ENCODE measurements around the gene ERFL. TPM values are rescaled to one million over a fixed set of nuclear protein-coding genes. Genes with fewer than 3 reads are reported as not detected.
A peak's percentile ranks its signal among the peaks of the same experiment; 100 is the strongest.

Gene ERFL
- total and polyA plus RNA-seq, 5 donors, result 0.02 to 0.20 TPM; not detected in 3

DNA sequence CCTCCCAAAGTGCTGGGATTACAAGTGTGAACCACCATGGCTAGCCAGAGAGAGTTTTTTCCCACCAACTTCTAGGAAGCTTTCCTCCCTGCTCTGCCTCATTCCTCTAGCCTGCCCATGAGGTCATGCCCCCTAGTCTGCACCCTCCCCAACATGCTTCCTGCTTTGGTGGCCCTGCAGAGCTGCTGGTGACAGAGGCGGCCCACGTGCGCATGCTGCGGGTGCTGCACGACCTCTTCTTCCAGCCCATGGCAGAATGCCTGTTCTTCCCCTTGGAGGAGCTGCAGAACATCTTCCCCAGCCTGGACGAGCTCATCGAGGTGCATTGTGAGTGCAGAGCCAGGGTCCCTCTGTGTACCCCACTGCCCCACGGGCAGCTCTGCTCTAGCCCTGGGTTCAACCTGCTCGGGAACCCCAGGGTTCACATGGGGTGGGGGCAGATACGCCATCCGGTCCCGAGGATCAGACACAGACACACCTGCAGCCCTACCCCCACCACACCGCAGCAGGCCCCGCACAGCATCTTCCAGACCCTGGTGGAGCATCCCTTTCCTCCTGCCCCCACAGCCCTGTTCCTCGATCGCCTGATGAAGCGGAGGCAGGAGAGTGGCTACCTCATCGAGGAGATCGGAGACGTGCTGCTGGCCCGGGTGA lies 26.4 kb downstream of the ERFL start:
- H3K4me1 ChIP-seq (ENCODE audit: control insufficient read depth, insufficient read depth, low read length), result no peaks in the 10 kb centered on the region
- no peak overlapping the region for H3K4me3 ChIP-seq (ENCODE audit: low read length)
- WGBS, result 93% methylated on average over 21 of the region's 21 CpGs
- intact Hi-C loops (cut with DNase I), result no loop called here
- DNase-seq, result no peak
- H3K27me3 ChIP-seq (ENCODE audit: control insufficient read depth, insufficient read depth), result no peaks in the 10 kb centered on the region
- H3K27ac ChIP-seq (ENCODE audit: low read length), result no peak overlapping the region
- ATAC-seq, result no peak
- H3K9me3 ChIP-seq (ENCODE audit: control insufficient read depth, low read length), result no peaks in the 10 kb centered on the region

DNA sequence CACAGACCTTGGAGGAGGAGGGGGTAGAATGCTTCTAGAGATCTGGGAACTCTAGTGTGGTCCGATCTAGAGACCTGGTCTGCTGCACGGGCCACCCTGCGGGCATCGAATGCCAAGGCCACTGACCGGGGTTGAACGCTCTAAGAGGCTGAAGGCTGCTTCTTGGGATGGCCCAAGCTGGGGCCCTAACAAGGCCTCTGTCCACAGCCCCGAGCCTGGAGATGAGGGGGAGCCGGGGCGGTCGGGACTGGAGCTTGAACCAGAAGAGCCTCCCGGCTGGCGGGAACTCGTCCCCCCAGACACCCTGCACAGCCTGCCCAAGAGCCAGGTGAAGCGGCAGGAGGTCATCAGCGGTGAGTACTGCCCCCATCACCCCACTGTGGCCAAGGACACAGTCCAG lies 30.0 kb downstream of the ERFL start:
- intact Hi-C loops (cut with DNase I), result no loop called here
- ATAC-seq, result no peak
- DNase-seq, result peak in 1 of 3 donors; percentile 32
- no peak overlapping the region for H3K27ac ChIP-seq (ENCODE audit: low read length)
- no peak overlapping the region for H3K4me3 ChIP-seq (ENCODE audit: low read length)
- no peaks in the 10 kb centered on the region for H3K27me3 ChIP-seq (ENCODE audit: control insufficient read depth, insufficient read depth)
- H3K9me3 ChIP-seq (ENCODE audit: control insufficient read depth, low read length), result no peaks in the 10 kb centered on the region
- 92% methylated on average over 15 of the region's 15 CpGs for WGBS
- no peaks in the 10 kb centered on the region for H3K4me1 ChIP-seq (ENCODE audit: control insufficient read depth, insufficient read depth, low read length)

DNA sequence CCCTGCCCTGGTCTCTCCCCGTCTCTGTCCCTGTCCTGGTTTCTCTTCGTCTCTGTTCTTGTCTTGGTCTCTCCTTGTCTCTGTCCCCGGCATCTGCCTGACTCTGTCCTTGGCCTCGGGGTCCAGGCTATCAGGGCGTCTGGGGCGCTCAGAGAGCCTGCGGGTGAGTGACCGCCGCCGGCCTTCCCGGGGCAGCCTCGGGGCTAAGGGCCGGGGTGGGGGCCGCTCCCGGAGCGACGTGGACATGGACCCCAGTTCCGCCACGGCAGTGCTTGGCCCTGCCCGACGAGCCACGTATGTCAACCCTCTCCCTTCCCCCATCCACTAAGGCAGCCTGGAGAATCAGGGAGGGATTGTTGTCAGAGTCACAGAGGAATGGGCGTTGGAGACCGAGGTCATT lies 30.4 kb downstream of the ERFL start:
- 91% methylated on average over 24 of the region's 24 CpGs for WGBS
- H3K27ac ChIP-seq (ENCODE audit: low read length), result no peak overlapping the region
- no peak overlapping the region for H3K4me3 ChIP-seq (ENCODE audit: low read length)
- intact Hi-C loops (cut with DNase I), result no loop called here
- no peaks in the 10 kb centered on the region for H3K4me1 ChIP-seq (ENCODE audit: control insufficient read depth, insufficient read depth, low read length)
- ATAC-seq, result no peak
- no peaks in the 10 kb centered on the region for H3K27me3 ChIP-seq (ENCODE audit: control insufficient read depth, insufficient read depth)
- no peaks in the 10 kb centered on the region for H3K9me3 ChIP-seq (ENCODE audit: control insufficient read depth, low read length)
- DNase-seq, result peak in 2 of 3 donors; percentile 27 to 61

DNA sequence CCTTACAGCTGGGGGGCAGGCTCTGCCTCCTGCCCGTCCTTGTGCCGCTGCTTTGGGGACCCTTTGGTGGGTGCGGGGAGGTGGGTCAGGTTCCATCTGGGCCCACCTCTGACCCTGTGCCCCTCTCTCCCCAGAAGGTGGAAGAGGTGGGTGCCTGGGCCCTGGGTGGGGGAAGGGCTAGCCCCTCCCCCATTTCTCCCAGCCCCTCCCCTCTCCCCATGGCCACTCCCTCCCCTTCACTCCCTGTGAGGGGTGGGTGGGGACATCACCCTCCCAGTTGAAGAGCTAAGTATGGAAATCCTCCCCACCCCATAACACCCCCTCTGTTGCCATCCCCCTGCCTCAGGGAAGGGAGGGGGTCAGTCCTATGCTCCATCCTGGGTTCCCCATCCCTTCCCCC lies 31.1 kb downstream of the ERFL start:
- Histone ChIP-seq H3K4me1 (ENCODE audit: control insufficient read depth, insufficient read depth, low read length) (no peaks in the 10 kb centered on the region), H3K4me3 (ENCODE audit: low read length) (no peak overlapping the region), H3K27ac (ENCODE audit: low read length) (no peak overlapping the region), H3K9me3 (ENCODE audit: control insufficient read depth, low read length) (no peaks in the 10 kb centered on the region), H3K27me3 (ENCODE audit: control insufficient read depth, insufficient read depth) (no peaks in the 10 kb centered on the region)
- intact Hi-C loops (cut with DNase I), result no loop called here
- WGBS, result 98% methylated on average over 3 of the region's 3 CpGs
- DNase-seq (peak in 1 of 3 donors; percentile 38), ATAC-seq (no peak)

DNA sequence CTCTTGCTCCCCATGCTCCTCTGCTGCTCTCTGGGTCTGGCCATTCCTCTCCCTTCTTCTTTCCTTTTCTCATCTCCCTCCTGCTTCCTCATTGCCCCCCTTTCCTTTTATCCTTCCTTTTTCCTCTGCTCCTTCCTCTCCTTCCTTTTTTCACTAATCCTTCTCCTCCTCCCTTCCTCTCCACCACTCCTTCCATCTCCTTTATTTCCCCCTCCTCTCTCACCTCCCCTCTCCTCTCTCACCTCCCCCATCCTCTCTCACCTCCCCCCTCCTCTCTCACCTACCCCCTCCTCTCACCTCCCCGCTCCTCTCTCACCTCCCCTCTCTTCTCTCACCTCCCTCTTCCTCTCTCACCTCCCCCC lies 31.7 kb downstream of the ERFL start:
- H3K27me3 ChIP-seq (ENCODE audit: control insufficient read depth, insufficient read depth), result no peaks in the 10 kb centered on the region
- ATAC-seq (no peak), DNase-seq (no peak)
- H3K4me1 ChIP-seq (ENCODE audit: control insufficient read depth, insufficient read depth, low read length), result no peaks in the 10 kb centered on the region
- H3K27ac ChIP-seq (ENCODE audit: low read length), result no peak overlapping the region
- H3K9me3 ChIP-seq (ENCODE audit: control insufficient read depth, low read length), result no peaks in the 10 kb centered on the region
- intact Hi-C loops (cut with DNase I), result no loop called here
- 93% methylated on average over 1 of the region's 1 CpG for WGBS
- H3K4me3 ChIP-seq (ENCODE audit: low read length), result no peak overlapping the region

DNA sequence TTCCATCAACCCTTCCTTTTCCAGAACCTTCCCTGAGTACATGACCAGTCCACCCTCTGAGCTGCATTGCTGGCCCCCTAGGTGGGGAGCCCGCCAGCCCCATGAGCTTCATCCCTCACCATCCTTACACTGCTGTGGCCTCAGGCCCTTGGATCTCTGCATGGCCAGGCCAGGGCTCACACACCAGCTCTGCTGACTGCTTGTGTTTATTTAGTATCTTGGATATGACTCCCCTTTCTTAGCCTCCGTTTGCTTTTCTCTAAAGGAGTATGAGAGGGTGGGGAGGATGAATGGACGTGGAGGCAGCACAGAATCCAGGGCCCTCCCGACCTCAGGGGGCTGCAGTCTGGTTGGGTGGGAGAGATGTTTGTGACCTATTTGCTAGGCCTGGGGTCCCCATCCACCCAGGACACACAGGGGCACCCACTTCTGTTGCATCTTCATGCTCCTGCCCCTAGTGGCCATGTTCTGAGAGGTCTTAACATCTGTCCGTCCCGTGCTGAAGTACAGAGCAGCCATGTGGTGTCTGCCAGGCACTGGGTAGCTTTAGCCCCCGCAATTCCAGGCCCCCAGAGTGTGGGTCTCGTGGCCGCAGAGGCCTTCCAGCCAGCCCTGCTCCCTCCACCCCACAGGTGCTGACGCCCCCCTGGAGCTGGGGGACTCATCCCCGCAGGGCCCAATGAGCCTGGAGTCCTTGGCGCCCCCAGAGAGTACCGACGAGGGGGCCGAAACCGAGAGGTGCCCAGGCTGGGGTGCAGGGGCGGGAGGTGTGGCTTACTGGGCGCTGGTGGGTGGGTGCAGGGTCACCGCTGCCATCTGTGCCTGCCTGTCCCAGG lies 32.3 kb downstream of the ERFL start:
- peak in 1 of 3 donors; percentile 29 for DNase-seq
- intact Hi-C loops (cut with DNase I), result no loop called here
- Histone ChIP-seq H3K9me3 (ENCODE audit: control insufficient read depth, low read length) (no peaks in the 10 kb centered on the region), H3K4me1 (ENCODE audit: control insufficient read depth, insufficient read depth, low read length) (no peaks in the 10 kb centered on the region), H3K27me3 (ENCODE audit: control insufficient read depth, insufficient read depth) (no peaks in the 10 kb centered on the region), H3K4me3 (ENCODE audit: low read length) (no peak overlapping the region), H3K27ac (ENCODE audit: low read length) (no peak overlapping the region)
- 87% methylated on average over 19 of the region's 19 CpGs for WGBS
- no peak for ATAC-seq

DNA sequence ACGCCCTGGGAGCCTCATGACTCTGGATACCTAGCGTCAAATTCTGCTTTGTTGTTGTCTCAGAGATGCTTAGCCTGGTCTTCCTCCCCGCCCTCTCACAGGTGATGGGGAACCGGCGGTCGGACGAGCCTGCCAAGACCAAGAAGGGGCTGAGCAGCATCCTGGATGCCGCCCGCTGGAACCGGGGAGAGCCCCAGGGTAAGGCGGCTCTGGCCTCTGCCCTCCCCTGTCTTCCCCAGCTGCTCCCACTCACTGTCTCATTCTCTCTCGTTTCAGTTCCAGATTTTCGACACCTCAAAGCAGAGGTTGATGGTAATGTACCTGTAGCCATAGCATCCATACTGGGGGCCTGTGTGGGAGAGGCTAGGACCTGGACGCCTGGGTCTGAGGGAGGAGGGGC lies 33.9 kb downstream of the ERFL start:
- no peak overlapping the region for H3K4me3 ChIP-seq (ENCODE audit: low read length)
- no peaks in the 10 kb centered on the region for H3K4me1 ChIP-seq (ENCODE audit: control insufficient read depth, insufficient read depth, low read length)
- ATAC-seq (no peak), DNase-seq (peak in 1 of 3 donors; percentile 24)
- no peaks in the 10 kb centered on the region for H3K9me3 ChIP-seq (ENCODE audit: control insufficient read depth, low read length)
- intact Hi-C loops (cut with DNase I), result no loop called here
- 79% methylated on average over 14 of the region's 14 CpGs for WGBS
- H3K27me3 ChIP-seq (ENCODE audit: control insufficient read depth, insufficient read depth), result no peaks in the 10 kb centered on the region
- no peak overlapping the region for H3K27ac ChIP-seq (ENCODE audit: low read length)

DNA sequence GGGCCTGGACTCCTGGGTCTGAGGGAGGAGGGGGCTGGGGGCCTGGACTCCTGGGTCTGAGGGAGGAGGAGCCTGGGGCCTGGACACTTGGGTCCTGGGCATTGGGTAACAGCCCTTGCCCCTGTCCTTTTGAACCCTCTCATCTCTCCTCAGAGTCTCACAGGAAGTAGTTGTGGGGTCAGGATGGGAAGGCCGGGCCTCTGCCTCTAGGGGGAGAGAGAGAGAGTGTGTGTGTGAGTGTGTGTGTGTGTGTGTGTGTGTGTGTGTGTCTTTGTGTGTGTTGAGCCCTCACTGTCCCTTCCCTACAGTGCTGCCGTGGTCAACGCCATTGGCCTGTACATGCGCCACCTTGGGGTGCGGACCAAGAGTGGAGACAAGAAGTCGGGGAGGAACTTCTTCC lies 34.4 kb downstream of the ERFL start:
- ATAC-seq (no peak), DNase-seq (peak in 1 of 3 donors; percentile 10)
- intact Hi-C loops (cut with DNase I), result no loop called here
- WGBS, result 74% methylated on average over 6 of the region's 6 CpGs
- H3K27ac ChIP-seq (ENCODE audit: low read length), result no peak overlapping the region
- H3K9me3 ChIP-seq (ENCODE audit: control insufficient read depth, low read length), result no peaks in the 10 kb centered on the region
- no peak overlapping the region for H3K4me3 ChIP-seq (ENCODE audit: low read length)
- H3K4me1 ChIP-seq (ENCODE audit: control insufficient read depth, insufficient read depth, low read length), result no peaks in the 10 kb centered on the region
- H3K27me3 ChIP-seq (ENCODE audit: control insufficient read depth, insufficient read depth), result no peaks in the 10 kb centered on the region

DNA sequence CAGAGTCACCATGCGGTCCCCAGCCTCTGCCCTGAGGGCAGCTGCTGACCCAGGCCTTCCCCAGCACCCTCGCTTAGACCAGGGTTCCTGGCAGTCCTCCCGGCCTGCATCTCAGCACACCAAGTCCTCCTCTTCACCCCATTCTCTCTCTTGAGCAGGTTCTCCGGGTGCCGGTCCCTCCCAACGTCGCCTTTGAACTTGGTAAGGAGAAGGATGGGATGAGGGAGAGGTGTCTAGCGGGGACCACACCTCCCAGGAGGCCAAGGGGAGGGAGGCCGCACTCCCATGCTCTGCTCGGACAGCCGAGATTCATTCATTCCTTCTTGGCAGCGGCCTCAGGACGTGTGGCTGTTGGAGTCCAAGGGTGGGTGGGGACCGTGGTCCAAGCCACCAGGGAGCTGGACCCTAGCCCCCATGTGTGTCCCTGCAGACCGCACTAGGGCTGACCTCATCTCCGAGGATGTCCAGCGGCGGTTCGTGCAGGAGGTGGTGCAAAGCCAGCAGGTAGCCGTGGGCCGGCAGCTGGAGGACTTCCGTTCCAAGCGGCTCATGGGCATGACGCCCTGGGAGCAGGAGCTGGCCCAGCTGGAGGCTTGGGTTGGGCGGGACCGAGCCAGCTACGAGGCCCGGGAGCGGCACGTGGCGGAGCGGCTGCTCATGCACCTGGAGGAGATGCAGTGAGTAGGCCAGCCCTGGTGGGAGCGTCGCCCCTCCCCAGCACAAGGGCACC lies 35.9 kb downstream of the ERFL start:
- 89% methylated on average over 34 of the region's 34 CpGs for WGBS
- no peak for ATAC-seq
- H3K4me1 ChIP-seq (ENCODE audit: control insufficient read depth, insufficient read depth, low read length), result no peaks in the 10 kb centered on the region

DNA sequence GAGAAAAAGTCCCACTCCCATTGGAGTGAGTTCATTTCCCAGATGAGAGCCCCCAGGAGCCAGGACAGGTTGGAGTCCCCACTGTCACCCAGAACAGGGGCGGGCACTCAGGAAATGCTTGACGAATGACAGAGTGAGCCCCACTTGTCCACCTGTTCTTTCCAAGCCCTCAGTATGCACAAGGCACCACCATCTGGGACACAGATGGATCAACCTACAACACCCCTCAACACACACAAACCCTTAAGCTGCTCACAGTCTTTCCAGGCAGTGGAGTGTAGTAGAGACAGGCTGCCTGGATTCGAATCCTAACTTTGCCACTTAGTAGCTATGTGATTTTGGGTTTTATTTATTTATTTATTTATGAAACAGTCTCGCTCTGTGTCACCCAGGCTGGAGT lies 37.3 kb downstream of the ERFL start:
- intact Hi-C loops (cut with DNase I), result no loop called here
- H3K4me3 ChIP-seq (ENCODE audit: low read length), result no peak overlapping the region

More for the DNA sequence above, 35.9 kb downstream of the ERFL start:
- Histone ChIP-seq H3K27ac (ENCODE audit: low read length) (no peak overlapping the region), H3K9me3 (ENCODE audit: control insufficient read depth, low read length) (no peaks in the 10 kb centered on the region), H3K4me3 (ENCODE audit: low read length) (no peak overlapping the region), H3K27me3 (ENCODE audit: control insufficient read depth, insufficient read depth) (no peaks in the 10 kb centered on the region)
- peak in 1 of 3 donors; percentile 51 for DNase-seq
- intact Hi-C loops (cut with DNase I), result no loop called here

DNA sequence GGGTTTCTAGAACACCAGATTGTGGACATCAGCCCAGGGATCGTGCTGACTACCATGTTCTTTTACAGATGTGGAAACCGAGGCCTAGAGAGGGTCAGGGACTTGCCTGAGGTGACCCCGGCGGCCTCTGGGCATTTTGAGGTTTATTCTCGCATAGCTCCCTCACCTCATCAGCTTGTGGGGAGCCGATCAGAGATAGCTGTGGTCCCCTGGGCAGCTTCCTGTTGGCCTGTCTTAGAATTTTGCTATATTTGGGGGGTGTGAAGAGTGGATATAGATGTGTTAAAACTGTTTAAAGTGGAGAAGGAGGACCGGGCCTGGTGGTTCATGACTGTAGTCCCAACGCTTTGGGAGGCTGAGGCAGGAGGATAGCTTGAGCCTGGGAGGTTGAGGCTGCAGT lies 38.4 kb downstream of the ERFL start:
- no peaks in the 10 kb centered on the region for H3K9me3 ChIP-seq (ENCODE audit: control insufficient read depth, low read length)
- no peaks in the 10 kb centered on the region for H3K27me3 ChIP-seq (ENCODE audit: control insufficient read depth, insufficient read depth)
- DNase-seq (peak in 1 of 3 donors; percentile 32), ATAC-seq (no peak)
- H3K4me3 ChIP-seq (ENCODE audit: low read length), result no peak overlapping the region
- WGBS, result 90% methylated on average over 8 of the region's 8 CpGs
- no peaks in the 10 kb centered on the region for H3K4me1 ChIP-seq (ENCODE audit: control insufficient read depth, insufficient read depth, low read length)
- intact Hi-C loops (cut with DNase I), result loop anchor here in 1 of 4 donors (10.0 kb wide), 1 partner anchor 45 kb away; no protein-coding TSS in a partner anchor
- H3K27ac ChIP-seq (ENCODE audit: low read length), result no peak overlapping the region

More for the DNA sequence above, 37.3 kb downstream of the ERFL start:
- no peak for DNase-seq
- no peak overlapping the region for H3K27ac ChIP-seq (ENCODE audit: low read length)
- H3K4me1 ChIP-seq (ENCODE audit: control insufficient read depth, insufficient read depth, low read length), result no peaks in the 10 kb centered on the region
- 93% methylated on average over 4 of the region's 4 CpGs for WGBS
- H3K27me3 ChIP-seq (ENCODE audit: control insufficient read depth, insufficient read depth), result no peaks in the 10 kb centered on the region
- H3K9me3 ChIP-seq (ENCODE audit: control insufficient read depth, low read length), result no peaks in the 10 kb centered on the region
- no peak for ATAC-seq
